DMS53 treated with DMSO at 0.1 percent for 48 hours (cell line): ENCODE measurements around the gene RPS6KA5.
"Not testable (repeated sequence)": the region's sequence is repeated elsewhere in the genome, so short reads cannot be mapped to it uniquely, and the experiment has no call there.

Experiments used
- DNase-seq: peaks from one replicate; lab custom pipeline; 2025; ENCODE audit not compliant: unreplicated experiment; lab: John Stamatoyannopoulos, UW

Gene RPS6KA5

DNA sequence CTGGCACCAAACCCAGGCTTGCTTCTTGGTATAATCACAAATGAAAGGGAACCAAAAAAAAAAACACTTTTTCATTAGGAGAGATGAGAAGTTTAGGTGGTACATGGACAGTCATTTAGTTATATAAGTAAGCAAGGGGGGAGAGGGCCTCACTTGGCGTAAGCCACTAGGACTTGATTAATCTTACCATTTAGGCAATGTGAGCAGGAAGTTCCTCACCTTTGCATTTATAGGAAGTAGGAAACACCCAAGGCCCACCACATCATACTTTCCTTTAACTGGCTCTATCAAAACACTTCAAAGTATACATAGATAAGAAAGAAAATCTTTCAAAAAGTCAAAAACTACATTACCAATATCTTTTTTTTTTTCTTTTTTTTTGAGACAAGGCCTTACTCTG lies 6.7 kb upstream of the RPS6KA5 start:
- no peak for DNase-seq

DNA sequence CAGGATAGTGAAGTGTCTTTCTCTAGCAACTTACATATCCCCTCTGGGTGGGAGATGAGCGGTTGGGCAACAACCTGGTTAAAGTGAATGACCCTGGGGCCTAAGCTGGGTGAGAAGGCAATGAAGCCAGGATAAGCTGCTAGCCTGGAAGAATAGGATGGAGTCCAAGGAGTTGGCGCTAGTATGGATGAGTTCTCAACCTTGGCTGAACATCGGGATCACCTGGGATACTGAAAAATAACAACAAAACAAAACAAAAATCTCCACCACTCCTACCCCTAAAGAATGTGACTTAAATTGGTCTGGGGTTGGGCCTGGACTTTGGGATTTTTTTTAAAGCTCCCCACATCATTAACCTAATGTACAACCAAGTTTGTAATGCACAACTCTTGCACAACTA lies 4.8 kb upstream of the RPS6KA5 start:
- DNase-seq: no peak

DNA sequence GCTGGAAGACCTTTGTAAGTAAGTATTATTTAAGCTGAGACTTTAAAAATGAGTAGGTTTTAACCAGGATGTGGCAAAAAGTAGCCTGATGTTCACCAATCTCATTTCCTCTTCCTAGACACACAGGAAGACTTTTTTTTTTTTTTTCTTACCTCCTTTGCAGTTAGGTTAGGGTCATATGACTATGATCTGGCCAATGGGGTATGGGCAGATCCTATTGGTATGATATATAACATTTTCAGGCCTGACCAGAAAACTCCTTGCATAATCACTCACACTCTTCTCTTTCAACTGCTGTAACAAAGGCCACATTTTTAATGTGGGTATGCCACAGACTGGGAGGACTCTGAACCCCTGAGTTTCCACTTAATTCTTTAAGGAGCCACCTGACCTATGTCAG lies 2.7 kb upstream of the RPS6KA5 start:
- no peak for DNase-seq

DNA sequence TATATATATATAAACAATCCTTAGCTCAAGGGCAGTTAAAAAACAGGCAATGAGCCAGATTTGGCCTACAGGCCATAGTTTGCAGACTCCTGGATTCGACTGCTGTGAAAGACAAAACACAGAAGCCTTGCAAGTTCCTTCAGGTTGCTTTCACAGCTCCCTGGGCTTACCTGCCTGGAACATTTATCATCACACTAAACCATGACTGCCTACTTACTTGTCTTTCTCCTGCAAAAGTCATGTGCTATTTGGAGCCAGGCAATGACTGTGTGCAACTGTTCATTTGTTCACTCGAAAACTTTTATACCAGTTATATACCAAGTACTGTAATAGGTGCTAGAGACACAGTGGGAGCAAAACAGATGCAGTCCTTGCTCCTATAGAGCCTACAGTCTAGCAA lies 2.2 kb upstream of the RPS6KA5 start:
- DNase-seq: no peak

DNA sequence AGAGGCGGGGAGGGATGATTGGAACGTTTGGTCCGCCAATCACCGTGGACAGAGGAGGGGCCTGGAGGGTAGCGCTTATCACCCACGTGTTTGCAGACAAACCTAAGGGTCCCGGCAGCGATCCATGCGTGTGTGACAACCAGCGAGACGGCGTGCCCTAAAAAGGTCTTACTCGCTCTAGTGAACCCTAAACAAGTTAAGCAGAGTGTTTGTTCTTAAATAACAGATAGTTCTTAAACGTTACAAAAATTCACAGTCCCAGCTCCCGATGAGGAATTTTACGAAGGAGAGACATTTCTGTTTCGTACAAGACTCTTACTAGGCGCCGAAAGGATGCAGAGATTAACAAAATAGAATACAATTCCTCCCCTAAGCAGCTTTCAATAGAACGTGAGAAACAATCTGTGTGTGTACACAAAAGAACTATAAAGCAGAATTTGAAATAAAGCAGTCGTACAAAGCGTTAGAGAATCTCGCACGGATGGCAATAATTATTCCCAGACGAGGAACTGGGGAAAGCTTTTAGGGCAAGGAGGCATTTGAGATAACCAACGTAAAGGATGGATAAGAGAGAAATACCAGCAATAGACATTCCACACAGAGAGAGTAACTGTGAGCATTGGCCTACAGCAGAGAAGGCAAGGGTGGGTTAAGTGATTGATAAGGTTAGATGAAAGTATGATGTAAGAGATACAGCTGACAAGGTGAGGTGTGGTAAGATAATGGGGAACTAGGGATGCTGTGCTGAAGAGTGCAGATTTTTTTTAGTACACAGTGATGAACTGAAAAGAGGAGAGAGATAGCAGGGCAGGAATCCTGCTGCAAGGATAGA lies 831 bp upstream of the RPS6KA5 start:
- DNase-seq: no peak

DNA sequence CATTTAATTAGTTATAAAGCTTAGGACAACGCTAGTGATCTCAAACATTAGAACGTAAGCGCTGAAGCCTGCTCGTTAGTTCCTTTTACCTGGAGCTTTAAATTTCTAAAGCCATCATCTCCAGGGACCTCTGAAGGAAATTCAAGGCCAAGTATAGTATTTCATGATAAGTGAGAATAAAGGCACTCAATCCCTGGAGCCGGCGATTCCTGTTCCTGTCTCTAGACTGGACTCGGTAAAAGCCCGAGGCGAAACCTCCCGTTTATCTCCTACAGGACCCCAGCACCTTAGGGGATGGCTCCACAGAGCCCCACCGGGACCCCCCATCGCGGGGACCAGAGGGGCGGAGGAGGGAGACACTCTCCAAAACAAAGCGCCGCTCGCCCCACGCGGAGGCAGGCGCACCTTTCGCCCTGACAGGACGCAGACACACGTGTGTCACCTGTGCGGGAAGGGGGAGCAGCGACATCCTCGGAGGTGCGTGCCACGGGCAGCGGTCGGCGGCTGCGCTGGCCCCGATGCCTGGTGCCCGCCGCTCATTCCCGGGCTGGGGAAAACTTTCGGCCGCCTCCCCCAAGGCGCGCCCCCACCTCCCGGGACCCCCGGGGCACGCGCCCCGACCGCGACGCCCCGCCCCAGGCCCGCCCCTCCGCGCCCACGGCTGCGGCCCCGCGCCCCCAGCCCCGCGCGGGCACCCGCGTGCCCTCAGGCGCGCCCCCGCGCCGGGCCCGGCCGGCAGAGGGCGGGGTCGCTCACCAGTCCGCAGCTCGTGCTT lies 678 bp downstream of the RPS6KA5 start:
- DNase-seq: peak; percentile 39

DNA sequence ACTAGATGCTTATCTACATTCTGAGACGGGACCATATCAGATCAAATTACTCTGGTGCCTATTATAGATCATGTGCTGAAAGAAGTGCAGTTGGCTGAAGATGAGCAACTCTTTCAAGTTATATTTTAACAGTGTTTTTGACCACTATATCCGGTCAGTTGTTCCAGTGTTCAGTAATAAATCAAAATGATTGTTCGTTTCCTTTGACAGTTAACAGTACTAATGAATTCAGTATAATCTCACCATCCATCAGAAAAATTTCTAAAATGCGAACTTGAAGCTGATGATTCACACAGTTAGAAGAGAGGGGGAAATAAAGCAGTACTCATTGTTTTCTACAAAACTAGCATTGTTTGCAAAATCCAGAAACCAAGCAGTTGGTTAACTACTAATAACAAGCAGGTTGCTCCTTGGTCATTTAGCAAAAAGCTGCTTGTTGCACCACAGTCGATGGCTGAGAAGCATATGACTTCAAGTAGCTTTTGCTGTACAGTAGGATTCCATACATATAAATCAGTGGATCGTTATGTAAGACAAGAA lies 2.3 kb downstream of the RPS6KA5 start:
- DNase-seq: no peak

DNA sequence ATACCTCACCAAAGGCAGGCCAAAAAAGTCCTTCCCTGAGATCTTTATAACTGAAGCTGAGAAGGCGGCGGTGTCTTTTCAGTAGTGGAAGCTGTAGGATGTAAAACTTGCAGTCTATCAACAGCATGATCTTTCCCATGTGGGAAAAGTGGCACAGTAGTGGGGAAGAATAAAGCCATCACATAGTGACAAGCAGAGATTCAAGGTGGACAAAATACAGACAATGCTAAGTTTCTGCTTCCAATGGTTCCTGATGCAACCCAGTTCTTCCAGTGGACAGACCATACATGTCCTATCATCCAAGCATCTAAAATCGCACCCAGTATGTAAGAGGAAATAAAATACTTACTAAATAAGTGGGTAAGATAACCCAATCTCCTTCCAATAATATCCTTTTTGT lies 4.1 kb downstream of the RPS6KA5 start:
- no peak for DNase-seq

DNA sequence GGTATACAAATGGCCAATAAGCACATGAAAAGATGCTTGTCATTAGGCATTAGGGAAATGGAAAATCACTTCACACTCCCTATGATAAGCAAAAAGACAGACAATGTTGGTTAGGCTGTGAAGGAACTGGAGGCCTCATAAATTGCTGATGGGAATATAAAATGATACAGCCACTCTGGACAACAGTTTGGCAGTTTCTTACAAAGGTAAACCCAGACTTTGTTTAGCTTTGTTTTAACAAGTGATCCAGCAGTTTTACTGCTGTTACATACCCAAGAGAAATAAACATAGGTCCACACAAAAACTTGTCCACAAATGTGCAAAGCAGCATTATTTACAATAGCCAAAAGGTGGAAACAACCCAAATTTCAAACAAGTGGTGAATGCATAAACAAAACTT lies 5.4 kb downstream of the RPS6KA5 start:
- no peak for DNase-seq

DNA sequence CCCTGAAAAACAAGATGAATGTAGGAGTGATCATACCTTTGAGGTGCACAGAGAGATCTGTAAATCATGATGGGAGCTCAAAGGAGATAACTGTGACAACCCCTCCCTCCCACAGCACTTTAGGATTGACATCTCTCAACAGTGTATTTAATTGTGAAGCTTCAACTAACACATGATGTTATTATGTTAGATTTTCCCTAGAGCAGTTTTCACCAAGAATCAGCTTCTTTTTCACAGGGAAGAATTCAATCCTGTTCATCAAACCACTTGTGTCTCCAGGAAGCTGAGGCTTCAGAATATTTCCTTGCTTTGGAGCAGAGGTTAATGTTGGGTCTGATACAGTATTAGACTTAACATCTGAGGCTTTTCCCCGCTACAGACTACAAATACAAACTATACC lies 11.8 kb downstream of the RPS6KA5 start:
- DNase-seq: no peak

DNA sequence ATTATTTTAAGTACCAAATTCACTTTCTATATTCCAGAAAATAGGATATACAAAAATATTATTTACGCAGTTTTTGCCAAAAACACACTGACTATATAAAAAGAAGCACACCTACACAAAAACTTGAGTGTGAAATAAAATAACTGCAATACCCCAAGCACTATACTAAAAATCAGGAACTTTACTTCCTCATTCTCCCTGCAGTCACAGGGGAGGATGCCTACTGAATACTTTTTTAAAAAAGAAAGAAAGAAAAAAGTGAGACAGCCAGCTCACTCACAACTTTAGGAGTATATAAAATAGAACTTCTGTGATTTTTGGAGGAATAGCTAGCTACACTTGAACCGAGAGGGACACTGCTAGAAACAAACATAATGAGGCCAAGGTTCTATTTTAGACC lies 12.2 kb downstream of the RPS6KA5 start:
- DNase-seq: no peak

DNA sequence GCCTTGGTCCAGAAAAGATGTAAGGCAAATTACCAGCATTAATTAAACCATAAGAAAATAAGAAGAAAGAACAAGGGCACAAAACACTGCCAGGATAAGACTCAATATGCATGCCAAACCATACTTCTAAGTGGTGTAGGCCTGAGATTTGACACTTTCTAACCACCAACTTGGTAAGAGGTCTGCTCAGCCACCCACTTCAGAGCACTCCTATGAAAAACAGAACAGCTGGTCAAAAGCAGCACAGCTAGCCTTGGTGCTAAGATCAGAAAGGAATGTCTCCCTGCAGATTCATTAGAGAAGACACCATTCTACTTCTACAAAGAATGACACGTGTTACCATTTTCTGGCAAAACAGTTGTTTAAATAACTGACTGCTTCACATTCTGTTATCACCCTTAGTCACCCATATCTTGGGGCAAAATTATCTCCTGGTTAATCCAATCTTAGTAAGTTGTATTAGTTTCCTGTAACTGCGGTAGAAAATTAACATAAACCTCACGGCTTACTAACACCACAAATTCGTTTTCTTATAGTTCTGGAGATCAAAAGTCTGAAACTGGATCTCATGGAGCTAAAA lies 13.2 kb downstream of the RPS6KA5 start:
- DNase-seq: no peak

DNA sequence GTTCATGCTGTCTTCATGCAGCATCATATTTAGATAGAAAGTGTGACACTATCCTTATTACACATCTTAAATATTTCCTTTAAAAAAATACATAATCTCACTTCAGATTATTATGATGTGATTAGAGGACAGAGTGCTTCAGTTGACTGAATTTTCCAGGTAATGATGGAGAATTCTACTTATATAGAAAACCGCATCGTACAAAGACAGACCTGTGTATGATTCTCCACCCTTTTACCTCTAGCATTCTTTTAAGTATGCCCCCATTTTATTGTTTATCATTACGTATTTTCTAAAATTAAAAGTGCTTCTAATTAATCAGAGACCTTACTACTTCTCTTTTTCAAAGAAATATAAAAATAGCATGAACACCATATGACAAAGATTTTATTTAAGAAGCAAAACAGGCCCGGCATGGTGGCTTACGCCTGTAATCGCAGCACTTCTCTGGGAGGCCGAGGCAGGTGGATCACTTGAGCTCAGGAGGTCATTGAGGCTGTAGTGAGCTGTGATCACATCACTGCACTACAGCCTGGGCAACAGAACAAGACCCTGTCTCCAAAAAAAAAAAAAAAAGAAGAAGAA lies 13.9 kb downstream of the RPS6KA5 start:
- no peak for DNase-seq

DNA sequence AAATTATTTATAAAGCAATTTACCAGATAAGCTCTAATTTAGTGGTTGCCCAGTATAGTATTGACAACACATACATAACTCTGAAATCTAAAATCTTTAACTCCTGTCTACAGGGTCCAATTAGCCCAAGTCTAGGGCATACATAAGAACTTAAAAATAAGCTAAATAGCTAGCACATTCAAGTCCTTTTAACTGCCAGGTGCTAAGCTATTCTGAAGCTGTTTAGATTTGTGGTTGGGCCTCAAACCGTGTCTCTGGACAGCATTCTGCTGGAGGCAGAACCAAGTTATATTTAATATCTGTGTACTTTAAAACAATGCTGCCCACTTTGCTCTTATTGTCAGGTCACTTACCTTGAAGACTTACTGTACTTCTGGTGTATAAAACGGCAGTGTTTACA lies 19.0 kb downstream of the RPS6KA5 start:
- DNase-seq: no peak

DNA sequence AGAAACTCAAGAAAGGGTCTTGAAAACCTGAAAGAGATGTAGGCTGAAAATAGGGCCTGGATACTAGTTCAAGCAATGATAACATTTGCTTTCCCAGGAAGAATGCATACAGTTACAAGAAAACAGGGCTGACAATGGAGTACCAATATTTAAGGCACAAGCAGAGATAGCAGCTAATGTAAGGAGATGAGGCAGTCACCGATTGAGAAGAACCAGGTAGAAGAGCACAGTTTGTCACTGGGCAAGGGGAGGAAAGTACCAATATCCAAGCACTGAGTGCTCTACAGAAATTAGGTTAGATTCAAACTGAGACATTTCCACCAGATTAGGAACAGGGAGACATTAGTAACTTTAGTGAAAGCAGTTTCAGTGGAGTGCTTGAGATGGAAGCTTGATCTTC lies 19.9 kb downstream of the RPS6KA5 start:
- DNase-seq: no peak

DNA sequence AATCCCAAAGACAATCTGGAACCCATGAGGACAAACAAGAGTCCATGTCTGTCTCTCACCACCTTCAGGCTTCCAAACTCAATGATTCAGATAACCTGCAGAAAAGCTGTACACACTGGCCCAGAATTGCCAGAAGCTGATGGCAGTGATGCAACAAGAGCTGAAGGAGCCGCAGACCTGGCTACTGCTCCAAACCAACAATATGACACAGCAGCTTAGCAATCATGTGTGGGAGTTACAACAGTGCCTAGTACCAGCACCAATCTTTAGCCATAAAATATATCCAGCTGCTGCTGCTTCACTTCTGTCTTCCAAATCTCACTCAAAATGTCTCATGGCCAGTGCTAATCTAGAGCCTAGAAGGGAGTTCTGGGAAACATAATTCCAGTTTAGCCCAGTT lies 22.0 kb downstream of the RPS6KA5 start:
- no peak for DNase-seq

DNA sequence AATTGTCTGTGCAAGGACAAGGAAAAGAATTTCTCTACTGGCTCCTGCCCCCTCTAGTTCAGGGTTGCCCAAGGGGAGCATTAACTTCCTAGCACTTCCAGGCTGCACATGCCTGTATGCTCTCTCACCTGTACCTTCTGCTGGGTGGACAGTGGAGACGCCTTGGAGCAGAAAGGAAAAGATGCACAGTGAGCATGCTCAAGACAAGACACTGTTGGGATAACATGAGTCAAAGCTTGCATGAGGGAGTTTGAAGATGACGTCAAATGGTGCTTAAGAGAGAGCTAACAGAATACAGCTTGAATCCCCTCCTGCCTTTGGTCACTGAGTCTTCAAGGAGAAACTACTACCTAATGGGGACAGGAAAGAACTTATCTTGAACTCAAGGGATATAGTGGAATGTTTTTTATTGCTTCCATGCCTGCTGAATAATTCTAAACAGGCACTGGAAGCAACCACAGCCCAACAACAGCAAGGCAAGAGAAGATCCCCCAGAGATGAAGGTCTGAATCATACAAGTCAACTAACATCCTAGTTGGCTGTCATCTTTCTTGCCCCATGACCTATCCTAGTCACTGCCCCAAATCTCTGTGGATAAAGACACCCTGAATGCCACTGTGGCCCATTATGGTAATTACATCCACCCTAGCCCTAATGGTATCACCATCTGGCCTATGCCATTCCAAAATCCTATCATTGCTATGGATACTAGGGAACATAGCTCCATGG lies 23.5 kb downstream of the RPS6KA5 start:
- DNase-seq: no peak

DNA sequence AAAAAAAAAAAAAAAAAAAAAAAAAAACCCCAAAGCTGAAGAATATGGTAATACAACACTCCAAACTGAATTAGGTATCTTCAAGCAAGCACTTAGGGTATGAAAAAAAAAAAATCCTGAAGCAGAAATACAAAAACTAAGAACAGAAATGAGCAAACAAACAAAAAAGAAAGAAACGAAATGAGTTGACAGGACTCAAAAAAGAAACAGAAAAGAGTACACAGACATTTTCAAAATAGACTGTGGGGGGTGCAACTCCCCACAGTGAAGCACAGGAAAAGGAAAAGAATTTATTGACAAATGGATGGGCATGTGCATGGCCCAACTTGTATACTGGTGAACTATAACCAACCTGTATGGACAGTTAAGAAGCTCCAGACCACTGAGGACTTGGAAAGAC lies 24.6 kb downstream of the RPS6KA5 start:
- DNase-seq: no peak

DNA sequence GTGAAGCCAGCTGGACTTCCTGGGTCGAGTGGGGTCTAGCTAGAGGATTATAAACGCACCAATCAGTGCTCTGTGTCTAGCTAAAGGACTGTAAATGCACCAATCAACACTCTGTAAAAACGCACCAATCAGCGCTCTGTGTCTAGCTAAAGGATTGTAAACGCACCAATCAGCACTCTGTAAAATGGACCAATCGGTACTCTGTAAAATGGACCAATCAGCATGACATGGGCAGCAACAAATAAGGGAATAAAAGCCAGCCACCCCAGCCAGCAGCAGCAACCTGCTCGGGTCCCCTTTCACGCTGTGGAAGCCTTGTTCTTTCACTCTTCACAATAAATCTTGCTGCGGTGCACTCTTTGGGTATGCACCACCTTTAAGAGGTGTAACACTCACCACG lies 26.1 kb downstream of the RPS6KA5 start:
- DNase-seq: not testable (repeated sequence)

DNA sequence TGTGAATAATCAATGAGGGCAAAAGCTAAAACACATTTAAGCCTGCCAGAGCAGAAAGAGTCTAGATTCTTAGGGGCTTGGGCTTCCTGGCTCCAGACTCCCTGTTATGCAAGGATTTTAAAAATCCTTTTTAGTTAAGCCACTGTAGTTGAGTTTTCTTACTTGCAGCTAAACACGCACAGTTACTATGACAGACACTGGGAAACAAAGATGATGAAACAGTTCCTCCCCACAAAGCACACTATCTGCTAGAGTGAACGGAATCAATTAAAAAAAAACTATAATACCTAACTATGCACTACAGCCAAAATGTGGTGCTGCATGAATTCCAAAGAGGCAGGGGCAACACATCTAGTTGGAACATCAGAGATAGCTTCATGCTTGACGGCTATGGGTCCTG lies 28.2 kb downstream of the RPS6KA5 start:
- no peak for DNase-seq

DNA sequence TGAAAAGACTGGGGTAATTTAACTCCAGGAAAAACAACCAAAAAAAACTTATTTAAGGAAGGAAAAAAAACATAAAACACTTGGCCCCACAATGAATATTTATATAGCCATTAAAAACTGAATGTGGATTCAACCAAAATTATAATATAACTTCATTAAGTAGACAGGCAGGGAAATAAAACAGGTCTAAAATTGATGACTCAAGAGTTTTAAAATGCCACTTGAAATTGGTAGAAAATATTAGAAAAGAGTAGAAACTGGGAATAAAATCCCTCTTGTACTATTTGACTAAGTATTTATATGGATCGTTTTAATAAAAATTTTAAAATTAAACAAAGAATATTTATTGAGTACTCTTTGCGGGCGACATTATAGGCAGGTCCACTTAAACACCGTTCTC lies 28.8 kb downstream of the RPS6KA5 start:
- no peak for DNase-seq
